Endothelial cell of umbilical vein (primary cell): ENCODE results near the gene CTIF. TPM values are rescaled to one million over a fixed set of nuclear protein-coding genes. Genes with fewer than 3 reads are reported as not detected.

Source experiments
- BruUV-seq: library from RNA; stranded (reverse); fragments of 400-500 nt; replicated peaks from 2 replicates; lab custom pipeline; 2021; lab: Mats Ljungman, UMichigan
- CTCF ChIA-PET: fragments of 300-600, 350-600 bp; sonication (Branson Sonifier 250); formaldehyde crosslinking; loops from one replicate; lab custom pipeline; 2021; ENCODE audit warnings: antibody characterized with exemption, inconsistent platforms; lab: Charles Lee
- POLR2A ChIA-PET: fragments of 300-600, 350-600 bp; sonication (Branson Sonifier 250); formaldehyde crosslinking; loops from one replicate; lab custom pipeline; 2021; ENCODE audit warnings: antibody characterized with exemption, inconsistent platforms; lab: Charles Lee
- DNase-seq: peaks from one replicate; pipeline ENCODE4 v3.0.0-alpha.2; 2011; ENCODE audit warnings: low read depth, low spot score
- FAIRE-seq: peaks from 2 replicates; lab custom pipeline; 2011; peaks lifted over from hg19 to GRCh38; lab: Jason Lieb, UNC
- H2AFZ ChIP-seq: 2 replicates; pipeline ENCODE4 v1.6.0; 2012; ENCODE audit warnings: low read depth, low read length, control low read depth, inconsistent platforms
- H3K27ac ChIP-seq: 2 replicates; pipeline ENCODE4 v1.5.1; 2011; ENCODE audit warnings: low read depth, mild to moderate bottlenecking, control low read depth, low read length, moderate library complexity; ENCODE audit not compliant: insufficient read depth
- H3K27me3 ChIP-seq, 2 experiments: 2 replicates each; pipeline versions ENCODE4 v1.6.0 to v1.6.1; 2011; ENCODE audit warnings: low read length in 2 of 2, mixed read lengths in 1 of 2; ENCODE audit not compliant: control insufficient read depth in 2 of 2, insufficient read depth in 2 of 2
- H3K36me3 ChIP-seq, 2 experiments: 2 replicates in 1 of 2; 3 replicates in 1 of 2; pipeline ENCODE4 v1.5.1; 2011; ENCODE audit warnings: low read length in 2 of 2, mild to moderate bottlenecking in 1 of 2, moderate library complexity in 1 of 2; ENCODE audit not compliant: control insufficient read depth in 2 of 2, insufficient read depth in 2 of 2; ENCODE audit errors: extremely low read depth in 1 of 2
- H3K4me1 ChIP-seq: 3 replicates; pipeline ENCODE4 v1.5.1; 2011; ENCODE audit warnings: mild to moderate bottlenecking, low read length; ENCODE audit not compliant: control insufficient read depth, insufficient read depth; ENCODE audit errors: extremely low read depth
- H3K4me2 ChIP-seq: 2 replicates; pipeline ENCODE4 v1.6.1; 2011; ENCODE audit warnings: low read length, control low read depth, mixed read lengths; ENCODE audit not compliant: insufficient read depth
- H3K4me3 ChIP-seq, 3 experiments: fragments of 200-600 bp in 1 of 3; sonication (generic), shearing (Covaris generic) in 1 of 3; replicated peaks in 1 of 3; 2 replicates each; pipeline ENCODE4 v1.5.1; 2011 to 2016; ENCODE audit warnings: control low read depth in 3 of 3, low read length in 3 of 3, mild to moderate bottlenecking in 2 of 3, inconsistent platforms in 1 of 3, low read depth in 1 of 3, moderate library complexity in 1 of 3; ENCODE audit not compliant: insufficient read depth in 1 of 3
- H3K79me2 ChIP-seq: 2 replicates; pipeline ENCODE4 v1.6.0; 2012; ENCODE audit warnings: low read length, inconsistent platforms; ENCODE audit not compliant: control insufficient read depth, insufficient read depth
- H3K9ac ChIP-seq: replicated peaks from 2 replicates; pipeline ENCODE3; 2011; ENCODE audit warnings: low read length, control low read depth; ENCODE audit not compliant: insufficient read depth; ENCODE audit errors: extremely low read depth
- H3K9me1 ChIP-seq: replicated peaks from 3 replicates; pipeline ENCODE4 v1.6.0; 2011; ENCODE audit warnings: mild to moderate bottlenecking, low read length; ENCODE audit not compliant: control insufficient read depth, insufficient read depth; ENCODE audit errors: extremely low read depth
- H3K9me3 ChIP-seq: replicated peaks from 2 replicates; pipeline ENCODE4 v1.5.1; 2012; ENCODE audit warnings: low read length, inconsistent platforms; ENCODE audit not compliant: control insufficient read depth, insufficient read depth
- H4K20me1 ChIP-seq: replicated peaks from 2 replicates; pipeline ENCODE3; 2011; ENCODE audit warnings: mild to moderate bottlenecking, low read length; ENCODE audit not compliant: control insufficient read depth, insufficient read depth; ENCODE audit errors: extremely low read depth
- CTCF ChIP-seq, 2 donors: IDR thresholded peaks; 1 replicate in 1 of 2; 2 replicates in 1 of 2; pipeline ENCODE4 v1.5.1; 2011; ENCODE audit warnings: low read length in 2 of 2, mild to moderate bottlenecking in 2 of 2, moderate library complexity in 2 of 2, control low read depth in 1 of 2, inconsistent platforms in 1 of 2, low read depth in 1 of 2; ENCODE audit not compliant: insufficient read depth in 1 of 2; ENCODE audit errors: extremely low read depth in 1 of 2
- EZH2 ChIP-seq: IDR thresholded peaks from 2 replicates; pipeline ENCODE4 v1.6.1; 2012; ENCODE audit warnings: borderline replicate concordance, low read depth, mild to moderate bottlenecking, moderate library complexity, low read length, inconsistent platforms; ENCODE audit not compliant: severe bottlenecking
- FOS ChIP-seq: IDR thresholded peaks from 2 replicates; pipeline ENCODE4 v1.6.1; 2011; ENCODE audit warnings: mild to moderate bottlenecking, low read length, moderate library complexity, borderline replicate concordance; ENCODE audit not compliant: insufficient read depth
- GATA2 ChIP-seq: IDR thresholded peaks from 2 replicates; pipeline ENCODE4 v1.7.0; 2011; ENCODE audit warnings: low read depth, mild to moderate bottlenecking, moderate library complexity, mixed read lengths, low read length; ENCODE audit not compliant: insufficient read length, insufficient read depth
- JUN ChIP-seq: IDR thresholded peaks from 2 replicates; pipeline ENCODE4 v1.6.1; 2011; ENCODE audit warnings: borderline replicate concordance, low read depth; ENCODE audit not compliant: insufficient read length, insufficient read depth
- MAX ChIP-seq: IDR thresholded peaks from 2 replicates; pipeline ENCODE4 v1.6.1; 2011; ENCODE audit not compliant: insufficient read depth, insufficient read length
- MYC ChIP-seq: IDR thresholded peaks from one replicate; pipeline ENCODE4 v1.6.1; 2011; ENCODE audit warnings: mild to moderate bottlenecking, low read depth, low read length
- POLR2A ChIP-seq: IDR thresholded peaks from 2 replicates; pipeline ENCODE4 v1.6.1; 2012; ENCODE audit warnings: low read depth, mild to moderate bottlenecking, control low read depth, low read length
- POLR2AphosphoS5 ChIP-seq: IDR thresholded peaks from 2 replicates; pipeline ENCODE4 v1.6.1; 2012; ENCODE audit warnings: low read depth, mild to moderate bottlenecking, control low read depth, low read length, moderate library complexity; ENCODE audit not compliant: insufficient read depth
- dilution Hi-C: fragments of 300-500 bp; cut with MboI; formaldehyde crosslinking; loops from one replicate; pipeline ENCODE4 v1.15.0; 2019; ENCODE audit warnings: low sequenced_read_pairs; ENCODE audit not compliant: extremely low pct_ligation_motif_present
- intact Hi-C: fragments of 100-400 bp; cut with micrococcal nuclease; formaldehyde crosslinking; loops from one replicate; pipeline ENCODE4 v1.10.0; 2022
- polyA plus RNA-seq, 4 experiments: library from polyadenylated mRNA; depleted of rRNA in 3 of 4; stranded (reverse) in 3 of 4; unstranded in 1 of 4; fragments of >200 nt; gene quantifications; 2 replicates each; pipeline versions ENCODE4 v1.2.1 to v1.2.3, GENCODE V29; 2011 to 2012; ENCODE audit warnings: missing spikeins in 1 of 4
- total RNA-seq: library from RNA; stranded (reverse); gene quantifications from 2 replicates; pipeline ENCODE4 v1.2.3, GENCODE V29; 2021

CTIF gene
- total and polyA plus RNA-seq, 2 donors (not counting 3 experiments of a cell fraction or from before 2014, with no cell fraction given), result 20.9 to 57.7 TPM

- H2AFZ ChIP-seq, result no peak overlapping the region
- FAIRE-seq (peak; percentile 63), DNase-seq (peak; percentile 79)
- no peaks in the 10 kb centered on the region for H3K9me3 ChIP-seq
- H3K27me3 ChIP-seq, result no peaks in the 10 kb centered on the region
- H3K4me3 ChIP-seq, result no peak overlapping the region
- peaks cover 0 to 3% of the 10 kb centered on the region in 2 experiments for H3K36me3 ChIP-seq
- H3K4me1 ChIP-seq, result peaks cover 39% of the 10 kb centered on the region
- BruUV-seq, result no TSS peak
- H3K4me2 ChIP-seq, result no peak overlapping the region
- intact Hi-C loops (loop anchor here (1.0 kb wide), 1 partner anchor 27 kb away; no protein-coding TSS in a partner anchor), dilution Hi-C loops (no loop called here)
- H3K9ac ChIP-seq, result no peak overlapping the region
- POLR2A ChIA-PET, result no interaction called here
- no peaks in the 10 kb centered on the region for H4K20me1 ChIP-seq
- TF ChIP-seq MAX (no peak), FOS (no peak), GATA2 (no peak), MYC (no peak), POLR2AphosphoS5 (no peak), POLR2A (no peak), JUN (no peak), CTCF (IDR thresholded peaks at IDR 0.05; ENCODE audit: extremely low read depth in 1 of 2, insufficient read depth in 1 of 2, low read depth in 1 of 2, low read length in 2 of 2) (no peak), EZH2 (no peak)
- H3K79me2 ChIP-seq, result peaks cover 25% of the 10 kb centered on the region
- H3K9me1 ChIP-seq, result no peaks in the 10 kb centered on the region
- CTCF ChIA-PET, result interaction anchor here (1.0 to 1.5 kb wide), 5 partner anchors 12 to 89 kb away, joined by 3 read pairs; no protein-coding TSS in a partner anchor
- peak overlapping the region; percentile 21 for H3K27ac ChIP-seq
Observed at GRCh38 chr18:48565105-48565504, 26.3 kb downstream of the CTIF start.
